Activated B cell treated with CpG ODN at 0.5 μM for 24 hours (primary cell): Measurements from ENCODE around the gene NDST1. TPM values are rescaled to one million over a fixed set of nuclear protein-coding genes. Genes with fewer than 3 reads are reported as not detected.

Source experiments
- ATAC-seq: fragments of 200-7000 bp; cut with Tn5 transposase; one replicate; pipeline ENCODE4 v1.10.0; 2021; ENCODE audit warnings: low read depth, mild to moderate bottlenecking, moderate library complexity
- CTCF ChIA-PET: fragments of 350-600 bp; sonication (Branson Sonifier 250); formaldehyde crosslinking; loops from one replicate; lab custom pipeline; 2021; ENCODE audit warnings: antibody characterized with exemption; lab: Charles Lee
- POLR2A ChIA-PET: fragments of 350-600 bp; sonication (Branson Sonifier 250); formaldehyde crosslinking; loops from one replicate; lab custom pipeline; 2021; ENCODE audit warnings: antibody characterized with exemption; lab: Charles Lee
- DNase-seq: peaks from one replicate; pipeline ENCODE4 v3.0.0; 2022
- H3K27ac Mint-ChIP-seq: one replicate; pipeline ENCODE4 v1.8.0; 2020; ENCODE audit warnings: mixed read lengths
- H3K27me3 Mint-ChIP-seq: one replicate; pipeline ENCODE4 v1.8.0; 2021; ENCODE audit warnings: mixed read lengths
- H3K36me3 Mint-ChIP-seq: one replicate; pipeline ENCODE4 v1.8.0; 2021; ENCODE audit warnings: low read depth, mixed read lengths
- H3K4me1 Mint-ChIP-seq: one replicate; pipeline ENCODE4 v1.8.0; 2021; ENCODE audit warnings: mixed read lengths
- H3K4me3 Mint-ChIP-seq: one replicate; pipeline ENCODE4 v1.8.0; 2020; ENCODE audit warnings: mild to moderate bottlenecking, mixed read lengths
- H3K9me3 Mint-ChIP-seq: one replicate; pipeline ENCODE4 v1.8.0; 2020; ENCODE audit warnings: mixed read lengths
- intact Hi-C: fragments of 100-400 bp; cut with micrococcal nuclease; formaldehyde crosslinking; loops from one replicate; pipeline ENCODE4 v1.15.1; 2024
- total RNA-seq: library from RNA; stranded (reverse); gene quantifications from 2 replicates; pipeline ENCODE4 v1.2.3, GENCODE V29; 2022
- TF ChIP-seq, protein P1 (sequence below): fragments of 200-600 bp; IDR thresholded peaks from one replicate; pipeline ENCODE4 v1.8.0; 2022; ENCODE audit warnings: antibody characterized with exemption, mild to moderate bottlenecking

The NDST1 gene
- total RNA-seq = 5.7 and 8.1 TPM in 2 replicates

DNA sequence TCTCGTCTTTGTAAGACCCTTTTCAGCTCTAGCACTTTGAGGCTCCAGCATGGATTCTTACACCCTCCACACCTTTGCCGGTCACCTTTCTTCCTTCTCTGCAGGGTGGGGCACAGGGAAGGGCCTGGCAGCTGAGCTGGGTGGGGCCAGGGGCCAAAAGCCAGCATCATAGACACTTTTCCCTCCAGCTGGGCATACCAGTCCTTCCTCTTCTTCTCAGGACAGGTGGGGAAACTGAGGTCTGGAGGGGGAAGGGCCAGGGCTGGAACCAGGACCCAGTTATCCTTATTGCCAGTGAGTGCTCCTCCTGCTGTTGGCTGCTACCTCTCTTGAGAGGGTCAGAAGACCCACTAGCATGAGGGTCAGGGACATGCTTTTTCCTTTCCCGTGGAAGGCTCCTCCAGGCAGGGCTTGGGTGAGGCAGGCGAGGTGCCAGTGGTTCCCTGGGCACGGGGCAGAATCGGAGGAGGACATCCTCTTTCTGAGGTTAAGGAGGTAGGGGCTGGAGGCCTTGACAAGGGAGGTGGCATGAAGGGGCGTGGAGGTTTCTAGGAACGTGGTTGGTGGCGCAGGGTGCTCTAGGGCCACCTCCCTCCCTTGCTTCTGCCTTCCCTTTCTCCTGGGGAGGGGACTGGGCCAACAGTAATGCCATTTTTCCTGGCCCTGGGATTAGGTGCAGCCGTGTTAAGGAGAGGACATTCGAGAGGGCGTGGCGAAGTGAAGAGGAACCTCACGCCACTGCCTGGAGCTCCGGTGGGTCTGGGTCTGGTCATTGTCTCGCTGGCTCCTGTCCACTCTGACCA lies at the start of gene NDST1:
Gene NDST1 (plus strand): TSS at position 658 of the 803 bp plus-strand sequence. CDS start 13,124 bp downstream, outside the sequence.
- no peaks in the 10 kb centered on the region for H3K27me3 Mint-ChIP-seq
- intact Hi-C loops = no loop called here
- no peak within 1 kb of the TSS for H3K4me3 Mint-ChIP-seq
- DNase-seq = no peak
- TF ChIP-seq, protein P1, sequence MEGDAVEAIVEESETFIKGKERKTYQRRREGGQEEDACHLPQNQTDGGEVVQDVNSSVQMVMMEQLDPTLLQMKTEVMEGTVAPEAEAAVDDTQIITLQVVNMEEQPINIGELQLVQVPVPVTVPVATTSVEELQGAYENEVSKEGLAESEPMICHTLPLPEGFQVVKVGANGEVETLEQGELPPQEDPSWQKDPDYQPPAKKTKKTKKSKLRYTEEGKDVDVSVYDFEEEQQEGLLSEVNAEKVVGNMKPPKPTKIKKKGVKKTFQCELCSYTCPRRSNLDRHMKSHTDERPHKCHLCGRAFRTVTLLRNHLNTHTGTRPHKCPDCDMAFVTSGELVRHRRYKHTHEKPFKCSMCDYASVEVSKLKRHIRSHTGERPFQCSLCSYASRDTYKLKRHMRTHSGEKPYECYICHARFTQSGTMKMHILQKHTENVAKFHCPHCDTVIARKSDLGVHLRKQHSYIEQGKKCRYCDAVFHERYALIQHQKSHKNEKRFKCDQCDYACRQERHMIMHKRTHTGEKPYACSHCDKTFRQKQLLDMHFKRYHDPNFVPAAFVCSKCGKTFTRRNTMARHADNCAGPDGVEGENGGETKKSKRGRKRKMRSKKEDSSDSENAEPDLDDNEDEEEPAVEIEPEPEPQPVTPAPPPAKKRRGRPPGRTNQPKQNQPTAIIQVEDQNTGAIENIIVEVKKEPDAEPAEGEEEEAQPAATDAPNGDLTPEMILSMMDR = no peak
- no peaks in the 10 kb centered on the region for H3K36me3 Mint-ChIP-seq
- POLR2A ChIA-PET = interaction anchor here (0.6 kb wide), 1 partner anchor 12 kb away, joined by 3 read pairs; no protein-coding TSS in a partner anchor
- no peaks in the 10 kb centered on the region for H3K9me3 Mint-ChIP-seq
- no peak within 1 kb of the TSS for H3K27ac Mint-ChIP-seq
- peaks cover 1% of the 10 kb centered on the region for H3K4me1 Mint-ChIP-seq
- CTCF ChIA-PET = no interaction called here
- ATAC-seq = no peak

DNA sequence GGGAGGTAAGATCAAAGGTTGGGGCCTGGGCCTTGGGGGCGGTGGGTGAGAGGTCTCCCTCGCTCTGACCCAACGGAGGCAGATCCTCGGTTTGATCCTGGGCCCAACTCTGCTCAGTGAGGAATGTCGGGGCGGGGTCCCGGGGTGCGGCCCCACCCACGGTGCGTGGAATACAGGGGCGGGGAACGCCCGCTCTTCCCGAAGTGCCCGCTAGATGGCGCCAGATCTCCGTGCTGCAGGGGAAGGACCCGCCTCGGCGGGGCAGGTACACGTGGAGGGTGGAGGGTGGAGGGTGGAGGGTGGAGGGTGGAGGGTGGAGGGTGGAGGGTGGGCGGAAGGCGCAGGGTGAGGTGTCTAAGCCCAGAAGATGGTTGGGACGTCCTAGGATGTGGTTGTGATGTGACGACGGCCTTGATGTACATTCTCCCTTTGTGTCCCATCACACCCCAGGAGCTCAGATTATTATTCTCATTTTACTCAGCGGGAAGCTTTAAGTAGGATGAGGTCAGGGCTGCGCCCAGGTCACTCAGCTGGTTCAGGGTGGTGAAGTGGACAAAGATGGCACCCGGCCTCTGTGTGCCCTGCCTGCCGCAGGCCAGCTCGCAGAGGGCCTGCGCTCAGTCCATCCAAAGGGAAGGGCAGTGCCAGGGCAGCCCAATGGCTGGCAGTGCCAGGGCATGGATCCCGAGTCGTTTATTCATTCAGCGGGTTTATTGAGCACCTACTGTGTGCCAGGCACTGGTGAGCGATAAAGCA lies 49.0 kb upstream of the NDST1 start:
- ATAC-seq (peak; percentile 94), DNase-seq (peak; percentile 90)
- H3K9me3 Mint-ChIP-seq = no peaks in the 10 kb centered on the region
- ChIA-PET POLR2A (interaction anchor here (0.7 to 3.1 kb wide), 6 partner anchors 9 to 300 kb away, joined by 3 to 28 read pairs (median 4); partner anchors contain the start of genes DCTN4 and RPS14), CTCF (interaction anchor here (0.6 to 3.8 kb wide), 8 partner anchors 9 to 388 kb away, joined by 3 to 51 read pairs (median 6); partner anchors contain the start of genes IRGM and RPS14)
- TF ChIP-seq, protein P1 = no peak
- H3K4me3 Mint-ChIP-seq = peak overlapping the region; percentile 58
- no peaks in the 10 kb centered on the region for H3K36me3 Mint-ChIP-seq
- H3K27me3 Mint-ChIP-seq = no peaks in the 10 kb centered on the region
- H3K4me1 Mint-ChIP-seq = peaks cover 44% of the 10 kb centered on the region
- intact Hi-C loops = loop anchor here (1.0 to 2.0 kb wide), 6 partner anchors 64 to 388 kb away; partner anchors contain the start of gene RBM22
- peak overlapping the region; percentile 50 for H3K27ac Mint-ChIP-seq

DNA sequence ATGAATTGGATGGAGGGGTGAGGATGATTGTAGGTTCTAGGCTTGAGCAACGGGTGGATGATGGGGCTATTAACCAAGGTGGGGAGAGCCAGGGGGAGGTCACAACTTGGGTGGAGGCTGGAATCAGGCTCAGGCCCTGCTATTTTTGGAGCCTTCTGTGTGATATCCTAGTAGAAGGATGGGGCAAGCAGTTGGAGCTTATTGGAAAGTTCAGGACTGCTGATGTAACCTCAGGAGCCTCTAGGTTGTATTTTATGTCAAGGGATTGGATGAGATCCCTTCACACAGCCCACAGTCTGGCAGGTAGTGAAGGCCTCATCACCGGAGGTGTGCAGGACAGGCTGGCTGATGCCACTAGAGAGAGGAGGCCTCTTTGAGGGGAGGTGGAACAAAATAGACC lies 47.1 kb upstream of the NDST1 start:
- H3K27me3 Mint-ChIP-seq = no peaks in the 10 kb centered on the region
- no peaks in the 10 kb centered on the region for H3K36me3 Mint-ChIP-seq
- peak overlapping the region; percentile 35 for H3K4me3 Mint-ChIP-seq
- ATAC-seq = no peak
- DNase-seq = no peak
- H3K4me1 Mint-ChIP-seq = peaks cover 44% of the 10 kb centered on the region
- no peaks in the 10 kb centered on the region for H3K9me3 Mint-ChIP-seq
- TF ChIP-seq, protein P1 = no peak
- ChIA-PET POLR2A (interaction anchor here (0.8 to 1.5 kb wide), 6 partner anchors 11 to 240 kb away, joined by 3 to 11 read pairs (median 5); partner anchors contain the start of genes CD74, RBM22 and RPS14), CTCF (interaction anchor here (0.7 to 3.8 kb wide), 7 partner anchors 11 to 196 kb away, joined by 3 to 51 read pairs (median 7); partner anchors contain the start of gene RPS14)
- intact Hi-C loops = loop anchor here (1.0 kb wide), 2 partner anchors 30 to 101 kb away; no protein-coding TSS in a partner anchor
- peak overlapping the region; percentile 84 for H3K27ac Mint-ChIP-seq

DNA sequence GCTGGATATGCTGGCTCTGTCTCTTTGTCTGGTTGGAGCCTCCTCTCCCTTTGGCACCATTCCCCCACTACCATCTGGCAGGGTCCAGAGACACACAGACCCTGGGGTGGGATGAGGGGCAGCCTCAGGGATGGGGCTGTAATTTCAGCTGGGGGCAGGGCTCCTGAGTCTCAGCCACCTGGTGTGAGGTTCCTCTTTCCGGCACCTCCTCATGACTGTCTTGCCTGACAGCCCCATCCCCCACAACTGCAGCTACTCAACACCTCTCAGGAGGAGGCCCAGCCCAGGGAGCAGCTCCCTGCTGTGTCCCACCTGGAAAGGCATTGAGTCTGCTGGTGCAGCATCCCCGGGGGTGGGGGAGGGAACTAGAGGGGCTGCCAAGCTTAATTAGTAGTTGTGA lies 46.7 kb upstream of the NDST1 start:
- no peak overlapping the region for H3K4me3 Mint-ChIP-seq
- H3K27me3 Mint-ChIP-seq = no peaks in the 10 kb centered on the region
- POLR2A ChIA-PET = interaction anchor here (0.5 to 1.5 kb wide), 8 partner anchors 11 to 750 kb away, joined by 3 to 11 read pairs (median 4); partner anchors contain the start of genes CD74, RBM22 and RPS14
- TF ChIP-seq, protein P1 = no peak
- CTCF ChIA-PET = interaction anchor here (0.7 to 3.8 kb wide), 7 partner anchors 12 to 195 kb away, joined by 3 to 51 read pairs (median 4); partner anchors contain the start of gene RPS14
- peak overlapping the region; percentile 84 for H3K27ac Mint-ChIP-seq
- DNase-seq = peak; percentile 45
- peaks cover 44% of the 10 kb centered on the region for H3K4me1 Mint-ChIP-seq
- intact Hi-C loops = loop anchor here (1.0 kb wide), 2 partner anchors 29 to 100 kb away; no protein-coding TSS in a partner anchor
- peak; percentile 78 for ATAC-seq
- H3K36me3 Mint-ChIP-seq = no peaks in the 10 kb centered on the region
- no peaks in the 10 kb centered on the region for H3K9me3 Mint-ChIP-seq
